GM19467 (cell line): ENCODE data around the gene CDHR1.

Experiments
- ATAC-seq: cut with Tn5 transposase; IDR thresholded peaks from one replicate; pipeline ENCODE4 v1.9.1; 2021; ENCODE audit warnings: mild to moderate bottlenecking, moderate library complexity; ENCODE audit not compliant: unreplicated experiment

CDHR1 gene

GRCh38 chr10:84198206-84198915 is 4.0 kb downstream of the CDHR1 start:
- no peak for ATAC-seq

- ATAC-seq = no peak
Measured at GRCh38 chr10:84200537-84201243, 6.4 kb downstream of the CDHR1 start.

- no peak for ATAC-seq
Measured at GRCh38 chr10:84201244-84201606, 6.9 kb downstream of the CDHR1 start.

- ATAC-seq = no peak
Measured at GRCh38 chr10:84201682-84202081, 7.3 kb downstream of the CDHR1 start.

- ATAC-seq = no peak
Measured at GRCh38 chr10:84202349-84202748, 8.0 kb downstream of the CDHR1 start.

- peak; percentile 65 for ATAC-seq
Measured at GRCh38 chr10:84204122-84204521, 9.8 kb downstream of the CDHR1 start.

- no peak for ATAC-seq
Measured at GRCh38 chr10:84204610-84205009, 10.3 kb downstream of the CDHR1 start.

GRCh38 chr10:84205049-84205852 is 10.9 kb downstream of the CDHR1 start:
- peak; percentile 85 for ATAC-seq

GRCh38 chr10:84205853-84206525 is 11.7 kb downstream of the CDHR1 start:
- ATAC-seq = no peak

GRCh38 chr10:84208023-84208422 is 13.7 kb downstream of the CDHR1 start:
- ATAC-seq = no peak

- no peak for ATAC-seq
Measured at GRCh38 chr10:84211566-84211965, 17.2 kb downstream of the CDHR1 start.

- ATAC-seq = no peak
Measured at GRCh38 chr10:84212014-84212413, 17.7 kb downstream of the CDHR1 start.

- no peak for ATAC-seq
Measured at GRCh38 chr10:84213076-84213475, 18.7 kb downstream of the CDHR1 start.

- no peak for ATAC-seq
Measured at GRCh38 chr10:84214046-84214572, 19.8 kb downstream of the CDHR1 start.

- ATAC-seq = peak; percentile 84
Measured at GRCh38 chr10:84214612-84215235, 20.4 kb downstream of the CDHR1 start.

- ATAC-seq = no peak
Measured at GRCh38 chr10:84216834-84217233, 22.5 kb downstream of the CDHR1 start.

- ATAC-seq = no peak
Measured at GRCh38 chr10:84217746-84218145, 23.4 kb downstream of the CDHR1 start.

- no peak for ATAC-seq
Measured at GRCh38 chr10:84221916-84222315, 27.6 kb downstream of the CDHR1 start.

- ATAC-seq = no peak
Measured at GRCh38 chr10:84224411-84225028, 30.2 kb downstream of the CDHR1 start.
